ENCODE results near the gene YWHAH.

The YWHAH gene

DNA sequence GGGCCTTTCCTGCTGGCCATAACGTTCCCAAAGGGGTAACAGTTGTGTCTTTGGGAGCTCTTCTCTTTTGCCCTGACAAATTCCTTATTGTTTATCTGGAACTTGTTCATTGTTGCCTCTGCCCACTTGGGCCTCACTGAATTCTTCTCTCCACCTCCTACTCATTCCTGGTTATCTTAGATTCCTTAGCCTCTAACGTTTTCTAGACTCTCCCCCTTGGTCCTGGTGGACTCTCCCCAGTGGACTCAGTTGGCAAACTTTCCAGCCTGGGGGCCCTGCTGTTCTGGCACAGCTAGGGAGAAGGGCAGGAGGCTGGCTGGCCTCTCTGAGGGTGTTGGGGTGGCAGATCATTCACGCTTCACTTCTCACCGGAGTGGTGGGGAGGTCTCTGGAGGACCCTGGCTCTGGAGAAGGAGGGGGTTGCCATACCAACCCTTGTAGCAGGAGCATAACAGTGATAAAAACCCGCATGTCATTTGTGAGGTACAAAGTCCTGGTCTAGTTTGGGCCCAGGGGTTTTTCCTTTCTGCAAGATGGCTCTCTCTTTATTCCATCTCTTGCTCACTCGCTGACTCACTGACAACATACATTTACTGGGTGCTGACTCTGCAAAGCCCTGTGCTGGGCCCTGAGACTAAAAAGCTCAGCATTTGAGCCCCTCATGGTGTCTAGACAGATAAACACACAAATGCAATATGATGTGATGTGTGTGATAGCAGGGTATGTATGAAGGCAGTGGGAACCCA is 39.7 kb downstream of the YWHAH start:
- no peak for DNase-seq (ENCODE audit: low read depth)

DNA sequence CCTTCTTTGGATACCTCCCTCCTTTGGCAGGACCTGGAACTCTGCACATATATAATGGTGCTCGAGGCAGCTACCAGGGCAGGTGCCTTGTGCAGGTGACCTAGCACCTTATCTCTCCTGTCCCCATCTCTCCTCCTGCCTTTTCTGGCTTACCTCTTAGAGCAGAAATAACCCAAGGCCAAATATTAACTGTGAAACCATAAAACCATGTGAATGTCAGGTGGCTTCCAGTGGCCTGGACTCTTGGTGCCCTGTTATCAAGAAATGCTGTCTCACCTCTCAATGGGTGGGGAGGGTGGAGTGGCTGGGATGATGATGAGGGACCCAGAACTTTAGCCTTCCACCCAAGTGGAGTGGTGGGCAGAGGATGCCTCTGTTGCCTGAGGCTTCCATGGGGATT is 42.9 kb downstream of the YWHAH start:
- DNase-seq (ENCODE audit: low read depth) = no peak

- no peak for DNase-seq (ENCODE audit: low read depth)
Measured at GRCh38 chr22:31991102-31991839, 46.9 kb downstream of the YWHAH start.

DNA sequence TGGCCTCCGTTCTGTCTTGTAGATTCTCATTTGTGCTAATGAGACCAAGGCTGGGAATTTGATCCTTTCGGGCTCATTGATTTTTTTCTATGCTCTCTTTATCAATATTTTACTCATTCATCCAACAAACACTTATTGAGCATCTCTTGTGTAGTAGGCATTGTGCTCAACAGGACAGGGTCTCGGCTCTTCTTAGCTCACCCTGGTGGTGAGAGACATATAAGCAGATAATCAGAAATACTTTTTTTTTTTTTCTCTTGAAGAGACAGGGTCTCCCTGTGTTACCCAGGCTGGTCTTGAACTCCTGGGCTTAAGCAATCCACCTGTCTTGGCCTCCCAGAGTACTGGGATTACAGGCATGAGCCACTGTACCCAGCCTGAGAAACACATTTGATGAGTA is 50.7 kb downstream of the YWHAH start:
- DNase-seq (ENCODE audit: low read depth) = no peak

- no peak for DNase-seq (ENCODE audit: low read depth)
Measured at GRCh38 chr22:31995807-31996206, 51.5 kb downstream of the YWHAH start.

DNA sequence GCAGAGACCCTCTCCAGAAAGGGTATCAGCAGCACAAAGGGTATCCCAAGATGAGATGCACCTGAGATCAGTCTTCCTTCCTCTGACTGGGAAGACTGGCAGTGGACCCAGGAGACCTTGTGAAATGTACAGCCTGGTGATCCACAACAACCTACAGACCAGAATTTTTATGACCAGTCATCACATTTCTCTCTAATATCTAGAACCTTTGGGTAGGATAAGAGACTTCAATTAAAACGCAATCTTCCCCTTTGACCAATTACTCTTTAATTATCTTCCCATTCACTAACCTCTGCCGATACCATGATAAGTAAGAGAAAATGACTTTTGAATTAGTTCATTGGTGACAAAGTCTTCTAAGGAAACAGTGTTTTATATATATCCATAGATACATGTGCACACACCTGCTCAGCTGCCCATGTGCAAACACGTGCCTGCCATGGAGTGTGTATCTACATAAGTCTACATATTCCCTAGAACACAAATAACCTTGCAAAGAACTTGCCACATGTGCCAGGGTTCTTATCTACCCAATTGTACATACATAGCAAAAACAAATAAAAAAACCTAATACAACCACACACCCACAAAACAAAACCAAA is 54.5 kb downstream of the YWHAH start:
- no peak for DNase-seq (ENCODE audit: low read depth)

DNA sequence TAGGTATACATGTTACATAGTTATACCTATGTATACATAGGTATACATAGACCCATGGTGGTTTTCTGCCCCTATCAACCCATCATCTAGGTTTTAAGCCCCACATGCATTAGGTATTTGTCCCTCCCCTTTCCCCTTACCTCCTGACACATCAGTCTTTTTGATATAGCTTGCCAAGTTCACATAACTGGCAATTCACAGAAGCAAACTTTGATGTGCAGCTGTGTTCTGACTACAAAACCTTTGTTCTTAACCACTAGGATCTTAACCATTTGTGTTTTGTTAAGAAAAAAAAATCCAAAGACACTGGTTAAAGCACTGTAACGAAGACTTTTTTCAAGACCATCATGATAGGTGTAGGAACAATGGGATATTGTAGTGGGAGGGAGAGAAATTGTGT is 55.8 kb downstream of the YWHAH start:
- no peak for DNase-seq (ENCODE audit: low read depth)

DNA sequence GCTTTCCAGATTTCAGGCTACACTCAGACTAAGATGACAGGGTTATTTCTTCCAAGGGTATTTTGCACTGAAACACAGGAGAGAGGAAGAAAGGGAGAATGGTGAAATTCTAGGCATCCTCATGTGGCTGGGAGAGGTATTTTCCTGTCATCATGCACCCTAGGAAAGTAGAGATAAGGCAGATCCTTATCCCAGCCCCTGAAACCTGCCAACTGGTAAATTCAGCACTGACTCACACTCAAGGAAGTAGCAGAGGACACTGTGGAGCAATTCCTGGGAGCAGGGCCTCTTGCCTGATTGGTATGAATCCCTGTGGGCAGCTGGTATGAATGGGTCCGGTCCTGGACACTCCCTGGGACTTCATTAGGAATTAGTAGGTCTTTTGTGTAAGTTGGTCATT is 61.1 kb downstream of the YWHAH start:
- DNase-seq (ENCODE audit: low read depth) = no peak

All from activated T-cell treated with anti-CD3 and anti-CD28 coated beads for 24 hours (primary cell).